Suprapubic skin (tissue), 4 donors: ENCODE results near the gene STOML2. TPM values are rescaled to one million over a fixed set of nuclear protein-coding genes. Genes with fewer than 3 reads are reported as not detected.

Experiments
- DNase-seq, 2 donors: peaks; one replicate each; pipeline ENCODE4 v3.0.0-alpha.2; 2019; ENCODE audit warnings: low spot score in 2 of 2
- H3K27ac ChIP-seq: fragments of 200-600 bp; sonication (generic); one replicate; pipeline ENCODE4 v1.5.1; 2019
- H3K27me3 ChIP-seq: fragments of 200-600 bp; sonication (generic); one replicate; pipeline ENCODE4 v1.5.1; 2019
- H3K36me3 ChIP-seq: fragments of 200-600 bp; sonication (generic); one replicate; pipeline ENCODE4 v1.5.1; 2019
- H3K4me1 ChIP-seq: fragments of 200-600 bp; sonication (generic); one replicate; pipeline ENCODE4 v1.5.1; 2019
- H3K4me3 ChIP-seq: fragments of 200-600 bp; sonication (generic); one replicate; pipeline ENCODE4 v1.5.1; 2019; ENCODE audit warnings: mild to moderate bottlenecking
- H3K9me3 ChIP-seq: fragments of 200-600 bp; sonication (generic); one replicate; pipeline ENCODE4 v1.5.1; 2019
- CTCF ChIP-seq, 2 donors: fragments of 200-600 bp in 1 of 2; fragments of 450-650 bp in 1 of 2; sonication (generic) in 1 of 2; IDR thresholded peaks; one replicate each; pipeline ENCODE4 v1.5.1; 2016 to 2019; ENCODE audit warnings: antibody characterized with exemption in 2 of 2, mild to moderate bottlenecking in 1 of 2, moderate library complexity in 1 of 2
- EP300 ChIP-seq: sonication (generic); formaldehyde crosslinking; IDR thresholded peaks from one replicate; pipeline ENCODE4 v1.6.1; 2017; ENCODE audit warnings: antibody characterized with exemption
- POLR2A ChIP-seq, 2 donors: fragments of 450-650 bp; IDR thresholded peaks; one replicate each; pipeline ENCODE4 v1.6.1; 2017; ENCODE audit warnings: antibody characterized with exemption in 2 of 2, mild to moderate bottlenecking in 2 of 2, moderate library complexity in 2 of 2
- POLR2AphosphoS5 ChIP-seq, 3 donors: sonication (generic); formaldehyde crosslinking; IDR thresholded peaks; one replicate each; pipeline ENCODE4 v1.6.1; 2017; ENCODE audit warnings: antibody characterized with exemption in 3 of 3
- WGBS: methylation state at CpG from one replicate; pipeline ENCODE4 v1.1.5; 2018; 5-methylcytosine and 5-hydroxymethylcytosine counted together
- total RNA-seq, 4 donors: library from RNA; depleted of rRNA; stranded (reverse); fragments of >200 nt; gene quantifications; one replicate each; pipeline ENCODE4 v1.1.0, GENCODE V29; 2016

STOML2 gene
- total RNA-seq, 4 donors from 2014 or later: 48.8 to 99.2 (median 91.1) TPM

DNA sequence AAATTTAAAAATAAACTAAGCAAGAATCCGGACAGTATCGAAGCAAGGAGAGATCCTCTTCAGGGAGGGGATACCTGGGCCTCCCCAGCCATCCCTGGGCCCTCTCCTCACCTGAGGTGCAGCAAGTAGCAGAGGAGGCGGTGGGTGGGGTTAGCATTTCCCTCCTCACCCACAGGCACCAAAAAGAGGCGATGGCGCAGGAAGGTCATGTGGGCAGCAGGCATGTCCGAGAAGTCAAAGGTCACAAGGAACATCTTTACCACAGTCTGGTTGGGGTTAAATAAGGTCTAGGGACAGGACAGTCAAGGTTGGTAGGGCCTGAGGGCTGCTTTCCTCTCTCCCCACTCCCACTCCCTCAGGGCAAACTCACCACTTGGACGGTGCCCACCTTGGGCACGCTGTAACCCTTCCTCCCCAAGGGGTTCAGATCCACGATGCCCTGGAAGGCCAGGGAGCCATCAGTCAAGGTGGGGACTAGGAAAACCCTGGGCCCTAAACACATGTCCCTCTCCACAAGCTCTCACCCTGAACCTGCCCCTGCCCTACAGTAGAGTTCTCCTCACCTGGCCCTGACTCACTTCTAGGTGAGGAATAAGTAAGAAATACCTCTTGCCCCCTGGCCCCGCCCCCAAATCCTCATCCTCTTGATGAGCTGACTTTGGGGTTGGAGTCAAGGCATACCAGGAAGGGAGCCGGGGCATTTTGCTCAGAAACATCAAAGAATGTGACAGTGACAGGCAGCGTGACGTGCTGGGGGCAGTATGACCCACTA is 2.8 kb upstream of the STOML2 start:
- Histone ChIP-seq H3K27ac (no peak overlapping the region), H3K9me3 (no peaks in the 10 kb centered on the region), H3K4me1 (peaks cover 41% of the 10 kb centered on the region), H3K36me3 (peaks cover 50% of the 10 kb centered on the region), H3K27me3 (no peaks in the 10 kb centered on the region), H3K4me3 (no peak overlapping the region)
- WGBS: 94% methylated on average over 10 of the region's 13 CpGs
- TF ChIP-seq CTCF (IDR thresholded peaks at IDR 0.05) (no peak), POLR2A (IDR thresholded peaks at IDR 0.05) (no peak), POLR2AphosphoS5 (IDR thresholded peaks at IDR 0.05) (no peak), EP300 (no peak)
- DNase-seq: no peak

GRCh38 chr9:35105126-35105525 is 2.2 kb upstream of the STOML2 start:
- no peak for TF ChIP-seq CTCF (IDR thresholded peaks at IDR 0.05)
- no peak for TF ChIP-seq POLR2A (IDR thresholded peaks at IDR 0.05)
- TF ChIP-seq POLR2AphosphoS5 (IDR thresholded peaks at IDR 0.05): no peak
- TF ChIP-seq EP300: no peak
- Histone ChIP-seq H3K36me3 (peaks cover 56% of the 10 kb centered on the region), H3K27me3 (no peaks in the 10 kb centered on the region), H3K4me1 (peaks cover 34% of the 10 kb centered on the region), H3K4me3 (no peak overlapping the region), H3K27ac (no peak overlapping the region), H3K9me3 (no peaks in the 10 kb centered on the region)
- no peak for DNase-seq
- 90% methylated on average over 12 of the region's 12 CpGs for WGBS

GRCh38 chr9:35104586-35104985 is 1.7 kb upstream of the STOML2 start:
- Histone ChIP-seq H3K36me3 (peaks cover 61% of the 10 kb centered on the region), H3K9me3 (no peaks in the 10 kb centered on the region), H3K27me3 (no peaks in the 10 kb centered on the region), H3K4me1 (peaks cover 29% of the 10 kb centered on the region), H3K4me3 (no peak overlapping the region), H3K27ac (no peak overlapping the region)
- WGBS: 83% methylated on average over 4 of the region's 4 CpGs
- TF ChIP-seq CTCF (IDR thresholded peaks at IDR 0.05): no peak
- no peak for TF ChIP-seq POLR2A (IDR thresholded peaks at IDR 0.05)
- no peak for TF ChIP-seq POLR2AphosphoS5 (IDR thresholded peaks at IDR 0.05)
- TF ChIP-seq EP300: no peak
- DNase-seq: no peak

- no peak for DNase-seq
- Histone ChIP-seq H3K36me3 (peaks cover 63% of the 10 kb centered on the region), H3K9me3 (no peaks in the 10 kb centered on the region), H3K4me3 (peak overlapping the region; percentile 79), H3K4me1 (peaks cover 25% of the 10 kb centered on the region), H3K27me3 (no peaks in the 10 kb centered on the region), H3K27ac (peak overlapping the region; percentile 87)
- TF ChIP-seq POLR2A (IDR thresholded peaks at IDR 0.05) (no peak), CTCF (IDR thresholded peaks at IDR 0.05) (no peak), POLR2AphosphoS5 (IDR thresholded peaks at IDR 0.05) (no peak)
- WGBS: 30% methylated on average over 5 of the region's 5 CpGs
Measured at GRCh38 chr9:35103660-35104191, 795 bp upstream of the STOML2 start.

DNA sequence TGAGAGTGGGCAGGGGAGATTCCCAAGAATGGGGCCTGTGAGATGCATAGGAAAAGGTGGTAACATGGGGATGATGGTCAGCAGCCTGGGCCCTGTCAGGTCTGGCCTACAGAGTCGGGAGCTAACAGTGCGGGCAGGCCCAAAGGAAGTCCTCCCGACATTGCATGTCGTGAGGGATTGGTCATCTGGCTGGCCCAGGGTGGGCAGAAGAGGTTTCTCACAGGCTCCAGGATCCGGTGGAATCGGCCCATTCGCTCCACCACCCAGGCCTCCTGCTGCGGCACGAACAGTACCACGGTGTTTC is 514 bp downstream of the STOML2 start:
- H3K9me3 ChIP-seq: no peaks in the 10 kb centered on the region
- peaks cover 25% of the 10 kb centered on the region for H3K4me1 ChIP-seq
- no peaks in the 10 kb centered on the region for H3K27me3 ChIP-seq
- peaks cover 50% of the 10 kb centered on the region for H3K36me3 ChIP-seq
- WGBS: 4% methylated on average over 10 of the region's 10 CpGs
- TF ChIP-seq CTCF (IDR thresholded peaks at IDR 0.05) (no peak), EP300 (no peak), POLR2A (IDR thresholded peaks at IDR 0.05) (no peak), POLR2AphosphoS5 (IDR thresholded peaks at IDR 0.05) (no peak)
- peak overlapping the region; percentile 79 for H3K4me3 ChIP-seq
- no peak for DNase-seq
- H3K27ac ChIP-seq: peak overlapping the region; percentile 87
